HG03066 (cell line): ENCODE results near the gene PSMC2.
"Not testable (repeated sequence)": the region's sequence is repeated elsewhere in the genome, so short reads cannot be mapped to it uniquely, and the experiment has no call there.

ENCODE experiments used
- ATAC-seq: cut with Tn5 transposase; IDR thresholded peaks from one replicate; pipeline ENCODE4 v1.9.1; 2021; ENCODE audit warnings: low read depth; ENCODE audit not compliant: unreplicated experiment

Gene PSMC2

GRCh38 chr7:103373866-103374643 lies 26.6 kb downstream of the PSMC2 start:
- no peak for ATAC-seq

DNA sequence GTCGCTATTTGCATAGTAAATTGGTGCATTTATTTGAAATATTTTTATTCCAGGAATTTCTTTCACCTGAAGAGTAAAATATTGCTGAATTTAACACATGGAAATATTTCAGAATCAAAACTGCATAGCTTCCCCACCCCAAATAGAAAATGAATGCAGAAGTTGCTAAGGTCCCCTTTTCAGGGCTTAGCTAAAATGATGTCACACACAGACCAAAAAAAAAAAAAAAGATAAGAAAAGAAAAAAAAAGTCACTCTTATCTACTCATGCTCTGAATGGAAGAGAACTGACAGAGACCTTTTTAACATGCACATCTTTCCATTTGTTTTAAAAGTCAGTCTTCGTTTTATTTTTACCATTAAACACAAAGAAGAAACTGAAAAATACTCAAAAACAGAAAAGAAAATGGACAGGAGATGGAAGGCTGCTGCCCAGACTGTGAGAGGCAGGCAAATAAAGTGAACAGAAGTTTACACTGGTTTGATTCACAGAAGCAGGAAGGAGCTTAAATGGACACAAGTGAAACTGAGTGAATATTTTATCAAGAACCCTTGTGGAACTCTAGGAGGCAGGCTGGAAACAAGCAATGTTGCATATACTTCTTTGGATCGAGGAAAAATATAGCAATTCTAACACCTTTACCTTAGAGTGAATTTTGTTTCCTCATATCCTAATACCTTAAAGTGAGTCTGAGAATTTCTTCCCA lies 32.0 kb downstream of the PSMC2 start:
- ATAC-seq, result no peak

DNA sequence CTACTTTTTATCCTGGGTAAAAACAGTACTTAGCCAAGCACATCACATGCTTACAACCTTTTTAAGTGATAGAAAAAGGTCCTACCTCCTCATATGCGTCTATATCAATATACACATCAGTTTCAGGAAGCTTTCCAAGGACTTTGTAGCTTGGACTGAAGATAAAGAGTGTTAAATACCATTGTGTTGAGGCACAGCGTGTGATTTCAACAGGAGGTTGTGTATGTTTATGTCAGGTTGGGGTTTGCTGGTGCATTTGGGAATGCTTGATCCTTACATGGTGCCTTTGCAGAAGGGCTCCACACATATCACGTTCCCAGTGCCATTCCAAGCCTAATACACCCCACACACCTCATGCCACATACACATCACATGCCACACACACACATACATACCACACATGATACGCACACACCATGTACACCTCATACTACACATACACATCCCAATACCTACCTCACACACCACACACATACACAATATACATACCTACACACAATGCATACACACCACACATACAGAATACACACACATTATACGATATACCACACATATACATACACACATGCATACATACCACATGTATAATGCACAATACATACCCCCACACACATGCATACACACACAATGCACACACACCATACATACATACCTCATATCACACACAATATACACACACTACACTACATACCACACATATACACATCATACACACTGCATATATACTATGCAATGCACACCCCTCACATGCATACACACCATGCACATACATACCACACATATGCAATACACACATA lies 33.1 kb downstream of the PSMC2 start:
- ATAC-seq, result no peak

GRCh38 chr7:103381280-103382031 lies 34.0 kb downstream of the PSMC2 start:
- no peak for ATAC-seq

GRCh38 chr7:103382032-103382402 lies 34.6 kb downstream of the PSMC2 start:
- ATAC-seq, result no peak

DNA sequence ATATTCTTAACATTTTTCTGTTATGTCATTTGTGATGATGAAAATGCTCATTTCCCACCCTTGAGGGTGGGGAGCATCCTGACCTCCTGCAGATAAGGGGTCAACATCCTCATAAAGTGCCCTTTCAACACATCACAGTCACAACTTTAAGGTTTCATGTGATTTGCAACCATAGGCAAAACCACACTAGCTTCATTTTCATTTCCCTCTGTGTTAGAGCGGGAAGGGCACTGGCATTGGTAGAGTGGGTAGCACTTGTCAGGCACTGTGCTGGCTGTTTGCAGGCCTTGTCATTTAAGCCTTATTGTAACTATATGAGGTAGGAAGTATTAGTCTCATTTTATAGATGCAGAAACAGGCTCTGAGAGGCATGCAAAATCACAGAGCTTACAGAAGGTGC lies 39.8 kb downstream of the PSMC2 start:
- no peak for ATAC-seq

DNA sequence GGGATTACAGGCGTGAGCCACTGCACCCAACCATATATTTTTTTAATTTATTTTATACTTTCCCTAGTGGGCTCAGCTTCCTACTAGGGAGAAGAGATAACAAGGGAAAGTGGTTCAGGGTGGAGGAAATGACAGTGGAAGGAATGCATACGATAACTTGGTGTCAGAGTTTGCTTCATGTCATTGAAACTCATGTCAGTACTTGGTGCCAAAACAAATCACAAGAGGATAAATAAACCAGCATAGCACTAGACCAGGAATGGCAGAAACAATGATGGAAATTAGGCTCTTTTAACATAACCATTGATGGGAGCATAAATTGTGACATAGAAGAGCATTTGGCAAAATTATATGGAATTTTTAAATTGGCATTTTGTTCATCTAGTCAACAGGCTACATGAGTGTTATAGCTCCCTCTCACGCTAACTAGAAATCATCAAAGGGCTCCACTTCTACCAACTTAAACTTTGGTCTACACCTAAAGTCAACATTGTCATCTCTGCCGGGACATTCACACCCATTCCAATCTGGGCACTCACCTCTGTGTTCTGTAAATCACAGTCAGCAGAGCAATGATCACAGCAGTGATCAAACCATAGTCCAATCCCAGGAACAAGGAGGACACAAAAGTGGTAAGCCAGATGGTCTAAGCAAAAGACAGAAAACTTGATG lies 41.2 kb downstream of the PSMC2 start:
- no peak for ATAC-seq

DNA sequence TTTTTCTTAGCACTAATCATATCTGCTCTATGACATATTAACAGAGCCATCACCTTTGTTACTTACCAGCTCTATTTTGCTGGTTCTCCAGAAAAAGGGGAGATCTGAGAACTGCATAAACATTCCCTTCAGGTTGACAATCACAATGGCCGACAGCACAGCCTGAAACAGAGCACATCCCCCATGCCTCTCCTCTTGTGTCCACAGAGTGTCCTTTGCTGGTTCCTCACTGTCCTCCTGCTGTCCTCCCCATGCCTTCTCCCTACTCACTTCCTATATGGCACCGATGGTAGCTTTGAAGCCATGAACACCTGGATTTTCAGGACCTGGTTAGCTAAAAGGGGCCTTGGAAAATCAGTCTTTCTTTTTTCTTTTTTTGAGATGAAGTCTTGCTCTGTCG lies 41.8 kb downstream of the PSMC2 start:
- no peak for ATAC-seq

DNA sequence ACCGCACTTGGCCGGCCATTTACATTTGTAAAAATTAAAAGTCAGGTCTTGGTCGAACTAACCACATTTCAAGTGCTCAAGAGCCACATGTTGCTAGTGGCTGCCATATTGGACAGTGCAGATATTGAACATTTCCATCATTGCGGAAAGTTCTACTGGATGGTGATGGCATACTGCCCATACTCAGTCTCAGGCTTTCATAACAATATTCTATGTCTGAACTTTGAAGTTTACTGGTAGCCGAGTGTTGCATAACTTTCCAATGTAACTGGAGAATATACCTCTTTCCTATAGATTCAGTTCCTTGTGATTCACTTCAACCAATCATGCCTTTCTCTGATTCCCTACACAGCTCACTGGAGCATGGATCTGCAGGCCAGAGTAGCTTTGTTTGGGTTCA lies 43.7 kb downstream of the PSMC2 start:
- no peak for ATAC-seq

DNA sequence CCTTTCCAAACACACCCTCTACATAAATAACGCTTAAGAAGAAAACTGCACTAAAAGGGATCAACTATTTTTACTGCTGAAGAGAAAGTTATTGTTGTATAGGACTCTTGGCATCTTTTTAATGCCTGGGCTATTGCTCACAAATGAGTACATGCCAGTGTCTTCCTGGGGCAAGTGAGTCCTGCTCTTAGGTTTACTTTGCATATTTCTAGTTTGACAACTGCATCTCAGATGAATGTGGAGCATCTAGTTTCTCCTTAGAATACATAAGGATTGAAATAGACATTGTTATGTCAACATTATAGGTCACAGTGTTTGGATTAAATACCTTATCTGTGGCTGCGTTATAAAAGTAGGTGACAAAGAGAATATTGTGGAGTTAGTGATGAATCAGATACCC lies 44.5 kb downstream of the PSMC2 start:
- ATAC-seq, result no peak

DNA sequence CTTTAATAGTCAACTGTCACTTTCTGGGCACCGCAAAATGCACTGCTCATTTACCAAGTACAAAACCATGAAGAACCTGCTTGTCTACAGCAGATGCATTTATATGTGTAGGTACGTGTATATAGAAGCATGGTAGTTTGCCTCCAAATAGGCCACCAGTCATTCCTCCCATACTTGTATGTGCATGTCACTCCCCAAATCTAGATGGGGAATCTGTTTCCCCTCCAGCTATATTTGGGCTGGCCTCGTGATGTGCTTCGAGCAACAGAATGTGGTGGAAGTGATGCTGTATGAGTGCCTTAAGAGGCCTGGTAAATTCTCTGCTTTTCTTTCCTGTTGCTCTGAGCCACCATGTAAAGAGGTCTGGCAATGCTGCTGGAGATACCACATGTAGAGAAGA lies 47.1 kb downstream of the PSMC2 start:
- no peak for ATAC-seq

DNA sequence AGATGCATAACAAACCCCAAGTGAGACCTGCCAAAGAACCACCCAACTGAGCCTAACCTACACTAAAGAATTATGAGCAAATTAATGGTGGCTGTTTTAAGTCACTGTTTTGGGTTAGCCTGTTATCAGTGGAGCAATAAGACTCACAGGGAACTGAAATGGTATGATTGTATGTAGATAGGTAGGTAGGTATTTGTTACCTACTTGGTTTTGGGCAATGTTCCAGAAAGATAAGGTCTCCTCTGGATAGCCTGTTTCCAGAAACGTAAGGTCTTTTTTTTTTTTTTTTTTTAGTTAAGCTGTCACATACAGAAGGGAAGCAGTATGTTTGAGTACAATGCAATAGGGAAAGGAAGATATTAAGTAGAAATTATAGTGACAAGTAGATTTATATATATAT lies 47.6 kb downstream of the PSMC2 start:
- ATAC-seq, result no peak

GRCh38 chr7:103396471-103396870 lies 49.0 kb downstream of the PSMC2 start:
- no peak for ATAC-seq

- no peak for ATAC-seq
Measured at GRCh38 chr7:103398483-103399127, 51.2 kb downstream of the PSMC2 start.

- not testable (repeated sequence) for ATAC-seq
Measured at GRCh38 chr7:103399687-103400086, 52.2 kb downstream of the PSMC2 start.

- ATAC-seq, result not testable (repeated sequence)
Measured at GRCh38 chr7:103405789-103406613, 58.6 kb downstream of the PSMC2 start.

- ATAC-seq, result no peak
Measured at GRCh38 chr7:103412151-103412550, 64.7 kb downstream of the PSMC2 start.

- ATAC-seq, result no peak
Measured at GRCh38 chr7:103413407-103413806, 66.0 kb downstream of the PSMC2 start.

- no peak for ATAC-seq
Measured at GRCh38 chr7:103418241-103418640, 70.8 kb downstream of the PSMC2 start.
